Urinary bladder (tissue), 4 donors: ENCODE measurements around the gene ALDH1A2. TPM values are rescaled to one million over a fixed set of nuclear protein-coding genes. Genes with fewer than 3 reads are reported as not detected.
A peak's percentile ranks its signal among the peaks of the same experiment; 100 is the strongest.
"Not testable (repeated sequence)": the region's sequence is repeated elsewhere in the genome, so short reads cannot be mapped to it uniquely, and the experiment has no call there.

Experiments used
- DNase-seq: peaks from one replicate; pipeline ENCODE4 v3.0.0-alpha.2; 2015; ENCODE audit errors: extremely low spot score
- H3K27ac ChIP-seq: one replicate; pipeline ENCODE4 v1.5.1; 2013; ENCODE audit warnings: low read depth, mild to moderate bottlenecking, moderate library complexity
- H3K36me3 ChIP-seq: one replicate; pipeline ENCODE4 v1.6.1; 2013; ENCODE audit warnings: mild to moderate bottlenecking, moderate library complexity; ENCODE audit not compliant: insufficient read depth
- H3K4me1 ChIP-seq: one replicate; pipeline ENCODE4 v1.6.1; 2013; ENCODE audit warnings: mild to moderate bottlenecking, moderate library complexity; ENCODE audit not compliant: insufficient read depth
- H3K4me3 ChIP-seq: one replicate; pipeline ENCODE4 v1.5.1; 2013; ENCODE audit warnings: low read depth, low read length
- WGBS: extraction: QIAGEN DNeasy Blood & Tissue Kit; methylation state at CpG from one replicate; pipeline ENCODE4 v1.1.7; 2013; 5-methylcytosine and 5-hydroxymethylcytosine counted together
- polyA plus RNA-seq: library from polyadenylated mRNA; stranded (reverse); fragments of 200-250 nt; gene quantifications from one replicate; pipeline ENCODE4 v1.2.3, GENCODE V29; 2013
- total RNA-seq: library from RNA; depleted of rRNA; stranded (reverse); fragments of >200 nt; gene quantifications from one replicate; pipeline ENCODE4 v1.2.3, GENCODE V29; 2014
- donor health status: healthy with polysubstance abuse.
- donor health status: healthy.

Gene ALDH1A2
- total and polyA plus RNA-seq, 2 donors, result 3.6 to 36.0 TPM

GRCh38 chr15:58062983-58063382 lies 2.5 kb downstream of the ALDH1A2 start:
- no peak overlapping the region for H3K4me3 ChIP-seq

GRCh38 chr15:58062175-58062574 lies 3.3 kb downstream of the ALDH1A2 start:
- DNase-seq, result no peak
- Histone ChIP-seq H3K27ac (no peak overlapping the region), H3K4me1 (peaks cover 2% of the 10 kb centered on the region), H3K36me3 (no peaks in the 10 kb centered on the region), H3K4me3 (no peak overlapping the region)
- 63% methylated on average over 5 of the region's 5 CpGs for WGBS

More at GRCh38 chr15:58062983-58063382, 2.5 kb downstream of the ALDH1A2 start:
- no peak for DNase-seq
- H3K36me3 ChIP-seq, result no peaks in the 10 kb centered on the region
- peaks cover 2% of the 10 kb centered on the region for H3K4me1 ChIP-seq
- WGBS, result 94% methylated on average over 4 of the region's 4 CpGs
- peak overlapping the region; percentile 2 for H3K27ac ChIP-seq

GRCh38 chr15:58060575-58060974 lies 4.9 kb downstream of the ALDH1A2 start:
- 97% methylated on average over 1 of the region's 1 CpG for WGBS
- Histone ChIP-seq H3K4me3 (no peak overlapping the region), H3K27ac (no peak overlapping the region), H3K4me1 (peaks cover 2% of the 10 kb centered on the region), H3K36me3 (no peaks in the 10 kb centered on the region)
- DNase-seq, result no peak

GRCh38 chr15:58058729-58059128 lies 6.8 kb downstream of the ALDH1A2 start:
- H3K4me3 ChIP-seq, result no peak overlapping the region
- 59% methylated on average over 2 of the region's 2 CpGs for WGBS
- H3K27ac ChIP-seq, result no peak overlapping the region
- no peaks in the 10 kb centered on the region for H3K4me1 ChIP-seq
- no peaks in the 10 kb centered on the region for H3K36me3 ChIP-seq
- DNase-seq, result no peak

GRCh38 chr15:58058073-58058472 lies 7.4 kb downstream of the ALDH1A2 start:
- 75% methylated on average over 3 of the region's 3 CpGs for WGBS
- Histone ChIP-seq H3K36me3 (no peaks in the 10 kb centered on the region), H3K4me1 (no peaks in the 10 kb centered on the region), H3K27ac (no peak overlapping the region), H3K4me3 (no peak overlapping the region)
- no peak for DNase-seq

GRCh38 chr15:58057559-58057958 lies 8.0 kb downstream of the ALDH1A2 start:
- no peak for DNase-seq
- Histone ChIP-seq H3K36me3 (no peaks in the 10 kb centered on the region), H3K4me1 (no peaks in the 10 kb centered on the region), H3K4me3 (no peak overlapping the region), H3K27ac (no peak overlapping the region)
- WGBS, result 51% methylated on average over 1 of the region's 1 CpG

- no peak overlapping the region for H3K4me3 ChIP-seq
- no peak overlapping the region for H3K27ac ChIP-seq
- no peaks in the 10 kb centered on the region for H3K4me1 ChIP-seq
- no peaks in the 10 kb centered on the region for H3K36me3 ChIP-seq
- no peak for DNase-seq
- WGBS, result 92% methylated on average over 4 of the region's 4 CpGs
These were observed 9.5 kb downstream of the ALDH1A2 start for GRCh38 chr15:58056015-58056414.

GRCh38 chr15:58053315-58054153 lies 12.0 kb downstream of the ALDH1A2 start:
- Histone ChIP-seq H3K4me3 (no peak overlapping the region), H3K36me3 (no peaks in the 10 kb centered on the region), H3K27ac (no peak overlapping the region), H3K4me1 (no peaks in the 10 kb centered on the region)
- WGBS, result 82% methylated on average over 4 of the region's 4 CpGs
- DNase-seq, result no peak

GRCh38 chr15:58052334-58052733 lies 13.2 kb downstream of the ALDH1A2 start:
- Histone ChIP-seq H3K4me3 (no peak overlapping the region), H3K36me3 (no peaks in the 10 kb centered on the region), H3K27ac (no peak overlapping the region), H3K4me1 (no peaks in the 10 kb centered on the region)
- DNase-seq, result no peak
- 96% methylated on average over 5 of the region's 5 CpGs for WGBS

GRCh38 chr15:58049520-58050227 lies 15.8 kb downstream of the ALDH1A2 start:
- DNase-seq, result no peak
- 77% methylated on average over 3 of the region's 3 CpGs for WGBS
- no peak overlapping the region for H3K4me3 ChIP-seq
- H3K27ac ChIP-seq, result no peak overlapping the region
- H3K4me1 ChIP-seq, result no peaks in the 10 kb centered on the region
- H3K36me3 ChIP-seq, result no peaks in the 10 kb centered on the region

GRCh38 chr15:58048261-58048660 lies 17.2 kb downstream of the ALDH1A2 start:
- WGBS, result 87% methylated on average over 3 of the region's 3 CpGs
- no peak overlapping the region for H3K4me3 ChIP-seq
- no peaks in the 10 kb centered on the region for H3K4me1 ChIP-seq
- DNase-seq, result no peak
- no peak overlapping the region for H3K27ac ChIP-seq
- no peaks in the 10 kb centered on the region for H3K36me3 ChIP-seq

GRCh38 chr15:58047149-58047548 lies 18.4 kb downstream of the ALDH1A2 start:
- H3K36me3 ChIP-seq, result no peaks in the 10 kb centered on the region
- no peak overlapping the region for H3K4me3 ChIP-seq
- 61% methylated on average over 2 of the region's 2 CpGs for whole genome bisulfite sequencing
- DNase-seq, result no peak
- no peaks in the 10 kb centered on the region for H3K4me1 ChIP-seq
- H3K27ac ChIP-seq, result no peak overlapping the region

GRCh38 chr15:58046467-58046866 lies 19.0 kb downstream of the ALDH1A2 start:
- Histone ChIP-seq H3K4me1 (no peaks in the 10 kb centered on the region), H3K4me3 (no peak overlapping the region), H3K36me3 (no peaks in the 10 kb centered on the region), H3K27ac (no peak overlapping the region)
- DNase-seq, result no peak
- 63% methylated on average over 1 of the region's 1 CpG for WGBS

- not testable (repeated sequence) for H3K27ac ChIP-seq, H3K4me1 ChIP-seq, H3K36me3 ChIP-seq, H3K4me3 ChIP-seq, DNase-seq
- 96% methylated on average over 7 of the region's 7 CpGs for WGBS
These were observed 20.1 kb downstream of the ALDH1A2 start for GRCh38 chr15:58045376-58045775.
